HG02943 (cell line): ENCODE measurements around the gene CASTOR1.

Experiments
- ATAC-seq: cut with Tn5 transposase; IDR thresholded peaks from one replicate; pipeline ENCODE4 v1.9.1; 2021; ENCODE audit warnings: mild to moderate bottlenecking, low read depth, moderate library complexity; ENCODE audit not compliant: unreplicated experiment

The CASTOR1 gene

GRCh38 chr22:30286331-30286730, 3.0 kb downstream of the CASTOR1 start:
- no peak for ATAC-seq

- ATAC-seq, result no peak
Observed at GRCh38 chr22:30285846-30286200, 3.5 kb downstream of the CASTOR1 start.

GRCh38 chr22:30285176-30285845, 4.0 kb downstream of the CASTOR1 start:
- ATAC-seq, result no peak

DNA sequence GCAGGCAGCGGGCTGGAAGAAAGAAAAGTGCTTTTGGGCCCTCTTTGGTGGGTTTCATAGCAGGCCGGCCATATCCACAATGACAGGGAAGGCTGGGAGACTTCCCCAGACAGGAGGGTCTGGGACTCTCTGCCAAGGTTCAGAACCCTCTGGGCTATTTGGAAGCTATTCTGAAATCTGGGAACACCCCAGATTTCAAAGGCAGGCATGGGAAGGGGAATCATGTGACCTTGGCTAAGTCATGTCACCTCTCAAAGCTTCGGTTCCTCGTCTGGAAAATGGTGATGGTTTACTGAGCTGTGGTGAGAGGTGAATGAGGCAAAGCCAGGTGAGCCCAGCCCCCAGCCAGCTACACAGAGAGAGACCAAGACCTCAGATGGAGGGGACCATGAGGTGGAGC, 4.6 kb downstream of the CASTOR1 start:
- ATAC-seq, result no peak

GRCh38 chr22:30284172-30284571, 5.1 kb downstream of the CASTOR1 start:
- ATAC-seq, result no peak

DNA sequence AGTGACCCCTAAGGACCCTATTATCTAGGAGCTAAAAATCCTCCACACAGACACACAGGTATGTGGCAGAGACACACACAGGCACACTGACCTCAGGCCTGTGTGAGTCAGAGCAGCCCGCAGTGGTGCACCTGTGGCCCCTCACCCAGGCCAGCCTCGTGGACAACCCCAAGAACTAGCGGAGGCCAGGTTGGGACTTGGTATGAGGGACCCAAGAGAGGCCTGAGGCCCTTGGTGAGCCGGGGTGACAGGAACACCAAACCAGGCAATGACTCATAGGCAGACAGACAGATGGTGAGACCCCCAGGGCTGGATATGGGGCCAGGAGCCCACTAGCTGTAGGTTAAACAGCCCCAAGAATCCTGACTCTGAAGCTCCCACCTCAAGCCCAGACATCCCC, 6.0 kb downstream of the CASTOR1 start:
- no peak for ATAC-seq

DNA sequence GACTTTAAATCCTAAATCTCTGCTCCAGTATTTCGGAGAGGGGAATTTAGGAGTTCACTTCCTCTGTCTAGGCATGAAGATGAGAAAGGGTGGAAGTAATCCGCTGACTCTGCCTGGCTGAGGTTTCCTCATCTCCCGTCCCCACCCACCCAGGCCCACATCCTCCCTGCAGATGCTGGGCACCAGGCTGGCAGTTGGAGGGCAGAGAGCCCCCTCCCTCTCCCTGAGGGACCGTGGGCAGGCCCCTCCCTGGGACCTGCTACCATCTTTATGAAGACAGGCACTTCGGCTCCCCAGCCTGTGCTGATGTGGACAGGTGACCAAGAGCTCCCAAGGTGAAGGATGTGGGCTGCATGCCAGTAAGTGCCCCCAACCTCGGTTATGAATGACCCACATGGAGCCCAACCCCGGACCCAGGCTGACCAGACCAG, 6.7 kb downstream of the CASTOR1 start:
- no peak for ATAC-seq

GRCh38 chr22:30280505-30280904, 8.8 kb downstream of the CASTOR1 start:
- ATAC-seq, result no peak

GRCh38 chr22:30279932-30280331, 9.4 kb downstream of the CASTOR1 start:
- no peak for ATAC-seq

DNA sequence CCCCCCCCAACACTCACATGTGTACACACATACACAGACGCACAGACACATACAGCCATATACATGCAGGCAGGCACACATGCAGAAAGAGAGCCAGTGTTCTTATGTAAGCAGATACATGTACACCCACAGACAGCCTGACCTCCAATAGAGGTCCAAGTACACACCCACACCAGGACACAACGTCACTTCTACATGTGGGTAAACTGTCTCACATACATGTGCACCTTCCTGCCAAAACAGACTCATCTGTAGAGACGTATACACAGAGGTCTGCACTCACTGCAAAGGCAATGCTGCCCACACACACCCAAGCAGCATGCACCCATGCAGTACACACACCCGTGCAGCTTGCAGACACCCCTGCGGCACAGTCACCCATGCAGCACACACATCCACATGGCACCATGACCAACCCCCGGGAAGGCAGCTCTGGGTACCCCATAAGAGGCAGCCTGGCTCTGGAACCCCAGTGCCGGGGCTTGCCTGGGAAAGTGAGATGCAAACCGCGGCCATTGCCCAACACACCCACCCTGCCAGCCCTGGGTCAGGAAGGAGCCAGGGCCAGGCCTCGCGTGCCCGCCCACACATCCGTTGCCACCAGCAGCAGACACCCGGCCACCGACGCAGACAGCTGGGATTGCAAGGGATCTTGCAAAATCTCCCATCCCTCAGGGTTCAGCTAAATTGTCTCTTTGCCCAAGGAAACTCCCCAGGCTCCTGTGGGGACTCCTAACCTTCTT, 10.1 kb downstream of the CASTOR1 start:
- no peak for ATAC-seq

DNA sequence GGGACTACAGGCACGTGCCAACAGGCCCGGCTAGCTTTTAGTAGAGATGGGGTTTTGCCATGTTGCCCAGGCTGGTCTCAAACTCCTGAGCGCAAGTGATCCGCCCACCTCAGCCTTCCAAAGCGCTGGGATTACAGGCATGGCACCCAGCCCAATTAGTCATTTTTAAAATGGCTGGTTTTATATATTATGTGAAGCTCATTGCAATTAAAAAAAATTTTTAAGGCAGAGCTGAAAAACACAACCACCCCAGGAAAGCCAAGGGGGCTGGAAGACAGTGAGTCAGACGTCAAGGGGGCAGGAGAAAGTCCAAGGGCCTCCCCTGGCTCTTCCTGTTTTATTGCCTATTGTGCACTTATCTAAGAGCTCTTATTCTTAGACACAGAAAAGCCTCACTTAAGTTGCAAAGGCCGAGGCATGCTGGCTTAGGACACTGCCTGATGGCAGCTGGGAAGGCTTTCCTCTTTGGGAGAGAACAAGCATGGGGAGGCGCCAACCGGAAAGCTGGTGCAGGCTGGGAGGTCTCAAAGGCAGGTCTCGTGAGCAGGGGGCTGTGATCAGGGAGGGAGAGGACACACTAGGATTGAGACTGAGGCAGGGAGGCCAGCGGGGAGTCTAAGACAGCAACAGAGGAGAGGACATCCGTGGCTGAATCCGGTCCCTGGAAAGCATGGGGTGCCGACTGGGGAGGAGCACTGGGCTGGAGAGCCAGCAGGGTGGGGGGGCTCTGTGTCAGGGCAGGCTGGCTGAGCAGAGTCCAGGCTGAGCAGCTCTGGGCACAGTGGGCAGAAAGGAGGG, 11.6 kb downstream of the CASTOR1 start:
- ATAC-seq, result no peak

DNA sequence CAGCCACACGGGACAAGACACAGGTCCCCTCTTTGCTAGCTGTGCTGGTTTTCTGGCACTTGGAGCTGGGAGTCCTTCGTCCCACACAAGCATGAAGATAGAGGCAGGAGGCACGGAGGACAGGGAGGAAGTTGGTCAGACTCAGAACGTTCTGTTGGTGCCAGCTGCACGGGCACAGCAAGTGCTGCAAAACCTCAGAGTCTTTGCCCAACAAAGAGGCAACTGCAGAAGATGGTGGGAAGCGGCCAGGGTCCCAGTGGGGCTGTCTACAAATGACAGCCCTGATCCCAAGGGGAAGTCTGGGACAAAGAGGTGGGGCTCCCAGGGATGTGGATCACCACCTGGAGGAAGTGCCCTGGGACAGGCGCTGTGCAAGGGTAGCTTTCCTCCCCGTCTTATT, 13.3 kb downstream of the CASTOR1 start:
- no peak for ATAC-seq

- ATAC-seq, result no peak
Observed at GRCh38 chr22:30275625-30276024, 13.7 kb downstream of the CASTOR1 start.

GRCh38 chr22:30274437-30274812, 14.9 kb downstream of the CASTOR1 start:
- ATAC-seq, result no peak

- no peak for ATAC-seq
Observed at GRCh38 chr22:30273711-30274436, 15.4 kb downstream of the CASTOR1 start.

DNA sequence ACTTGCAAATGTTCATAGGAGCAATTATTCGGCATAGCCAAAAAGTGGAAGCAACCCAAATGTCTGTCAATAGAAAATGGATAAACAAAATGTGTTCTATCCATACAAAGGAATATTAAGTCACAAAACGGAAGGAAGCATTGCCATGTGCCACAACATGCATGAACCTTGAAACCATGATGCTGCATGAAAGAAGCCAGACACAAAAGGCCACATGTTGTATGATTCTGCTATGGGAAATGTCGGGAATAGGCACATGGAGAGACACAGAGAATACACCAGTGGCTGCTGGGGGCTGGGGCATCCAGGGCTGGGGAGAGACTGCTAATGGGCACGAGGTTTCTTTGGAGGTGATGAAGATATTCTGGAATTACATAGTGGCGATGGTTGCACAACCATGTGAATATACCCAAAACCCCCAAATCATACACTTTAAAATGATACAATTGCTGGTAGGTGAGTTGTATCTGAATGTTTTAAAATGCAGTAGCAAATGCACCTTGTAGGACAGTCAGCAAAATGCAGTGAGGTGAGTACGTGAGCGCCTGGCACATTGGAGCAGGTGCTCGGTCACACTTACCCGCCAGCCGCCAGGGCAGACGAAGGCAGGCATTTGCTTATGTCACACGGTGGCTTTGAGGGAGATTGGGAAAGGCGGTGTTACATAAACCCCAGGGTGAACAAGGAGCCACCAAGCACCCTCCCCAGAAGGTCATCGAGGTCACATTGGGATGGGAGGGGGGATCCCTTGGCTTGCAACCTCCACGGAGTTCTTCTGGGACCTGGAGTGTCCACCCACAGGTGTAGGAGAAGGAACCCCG, 16.3 kb downstream of the CASTOR1 start:
- no peak for ATAC-seq

DNA sequence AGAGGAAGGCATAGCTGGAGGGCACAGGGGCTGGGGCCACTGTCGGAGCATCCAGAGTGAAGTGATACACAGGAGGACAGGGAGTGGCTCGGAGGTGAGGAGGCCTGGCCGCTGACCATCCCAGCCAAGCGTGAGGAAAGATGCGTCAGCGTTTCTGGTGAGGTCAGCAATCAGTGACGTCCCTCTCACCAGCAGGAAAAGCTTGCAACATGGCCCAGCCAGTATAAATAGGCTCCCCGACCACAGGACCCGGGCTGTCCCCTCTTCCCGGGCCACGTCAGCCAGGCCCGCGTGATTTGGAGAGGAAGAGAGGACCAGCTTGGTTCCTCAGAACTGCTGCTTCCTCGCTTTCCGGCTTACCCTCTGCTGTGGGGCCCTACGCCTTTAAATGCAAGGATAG, 18.5 kb downstream of the CASTOR1 start:
- no peak for ATAC-seq

DNA sequence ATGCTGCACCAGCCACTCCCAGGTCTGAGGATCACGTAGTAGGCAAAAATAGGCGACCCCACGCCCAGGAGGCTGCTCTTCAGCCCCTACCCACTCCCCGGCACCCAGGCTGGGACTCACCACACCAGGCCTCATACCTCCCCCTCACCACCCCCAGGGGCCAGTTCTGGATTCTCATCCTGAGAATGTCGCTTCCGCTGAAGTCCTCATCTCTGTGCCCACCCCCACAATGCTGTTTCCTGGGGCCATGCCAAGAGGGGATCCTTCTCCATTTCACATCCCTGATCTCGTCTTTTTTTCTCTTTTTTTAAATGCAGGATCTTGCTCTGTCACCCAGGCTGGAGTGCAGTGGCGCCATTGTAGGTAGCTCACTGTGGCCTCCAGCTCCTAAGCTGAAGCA, 21.0 kb downstream of the CASTOR1 start:
- no peak for ATAC-seq

DNA sequence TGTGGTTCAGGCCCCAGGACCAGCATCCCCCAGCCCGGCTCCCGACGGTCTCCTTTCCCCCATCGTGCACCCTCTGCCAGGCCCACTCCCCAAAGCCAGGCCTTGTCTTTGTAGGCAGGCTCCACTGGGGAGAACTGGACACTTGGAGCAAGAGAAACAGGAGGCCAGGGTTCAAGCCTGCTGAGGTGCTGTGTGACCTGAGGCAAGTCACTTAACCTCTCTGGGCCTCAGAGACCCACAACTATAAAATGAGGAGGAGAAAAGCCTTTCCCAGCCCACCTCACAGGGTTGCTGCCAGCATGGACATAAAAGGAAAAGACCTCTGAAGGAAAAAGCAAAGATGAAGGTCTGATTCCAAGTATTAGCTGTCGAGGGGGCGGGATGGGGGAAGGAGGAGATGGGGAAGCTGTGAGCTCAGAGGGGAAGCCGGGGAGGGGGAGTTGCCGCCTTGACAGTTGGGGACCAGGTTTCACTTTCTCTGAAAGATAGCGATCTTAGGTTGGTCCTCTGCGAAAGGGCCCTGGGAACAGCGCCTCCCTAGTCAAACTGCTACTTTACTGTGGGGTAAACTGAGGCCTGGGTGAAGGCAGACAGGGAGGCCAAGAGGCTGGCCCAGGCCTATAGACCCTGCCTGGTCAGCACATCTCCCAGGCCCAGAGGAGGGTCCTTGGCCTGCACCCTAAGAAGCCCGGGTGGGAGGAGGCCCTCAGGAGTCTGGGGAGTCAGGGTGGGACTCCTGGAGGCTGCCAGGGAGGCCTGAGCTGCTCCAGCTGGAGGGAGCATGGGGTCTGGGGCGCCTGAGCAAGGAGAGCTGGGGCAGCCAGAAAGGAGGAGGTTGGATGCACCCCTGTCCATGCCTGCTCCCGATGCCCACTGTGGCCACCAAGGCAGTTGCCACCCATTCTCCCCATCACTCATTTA, 21.7 kb downstream of the CASTOR1 start:
- ATAC-seq, result no peak
